GM10266 (cell line): Measurements from ENCODE around the gene MERTK.

Experiments
- DNase-seq: peaks from one replicate; pipeline ENCODE4 v3.0.0; 2012; ENCODE audit errors: extremely low spot score
- TF ChIP-seq, protein P1 (sequence below): IDR thresholded peaks from 2 replicates; pipeline ENCODE4 v1.5.1; 2012; ENCODE audit warnings: mild to moderate bottlenecking, low read depth; ENCODE audit not compliant: control insufficient read depth, insufficient read depth; ENCODE audit errors: missing control alignments

The MERTK gene

DNA sequence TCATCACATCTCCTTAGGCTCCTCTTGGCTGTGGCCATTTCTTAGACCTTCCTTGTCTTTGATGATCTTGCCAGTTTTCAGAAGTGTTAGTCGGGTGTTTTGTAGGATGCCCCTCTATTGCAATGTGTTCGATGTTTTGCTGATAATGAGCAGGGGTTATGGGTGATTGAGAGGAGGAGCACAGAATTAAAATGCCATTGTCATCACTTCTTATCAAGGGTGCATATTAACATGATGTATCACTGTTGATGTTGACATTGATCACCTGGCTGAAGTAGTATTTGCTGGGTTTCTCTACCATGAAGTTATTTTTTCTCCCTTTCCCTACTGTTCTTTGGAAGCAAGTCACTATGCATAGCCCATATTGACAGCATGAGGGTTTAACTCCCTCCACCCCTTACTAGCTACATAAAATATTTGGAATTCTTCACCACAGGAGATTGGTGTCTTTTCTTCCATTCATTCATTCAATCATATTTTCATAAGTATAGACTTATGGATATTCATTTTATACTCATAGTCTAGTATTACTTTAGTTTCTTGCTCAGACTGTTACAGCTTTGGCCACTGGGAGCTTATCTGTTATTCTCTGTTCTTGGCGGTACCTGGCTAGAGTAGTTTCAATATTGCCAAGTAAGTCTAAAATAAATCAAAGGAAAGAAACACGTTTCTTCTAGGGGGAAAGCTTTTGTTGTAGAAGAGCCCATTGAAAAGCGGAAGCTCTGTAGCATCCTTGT lies 102.2 kb downstream of the MERTK start:
- TF ChIP-seq, protein P1, sequence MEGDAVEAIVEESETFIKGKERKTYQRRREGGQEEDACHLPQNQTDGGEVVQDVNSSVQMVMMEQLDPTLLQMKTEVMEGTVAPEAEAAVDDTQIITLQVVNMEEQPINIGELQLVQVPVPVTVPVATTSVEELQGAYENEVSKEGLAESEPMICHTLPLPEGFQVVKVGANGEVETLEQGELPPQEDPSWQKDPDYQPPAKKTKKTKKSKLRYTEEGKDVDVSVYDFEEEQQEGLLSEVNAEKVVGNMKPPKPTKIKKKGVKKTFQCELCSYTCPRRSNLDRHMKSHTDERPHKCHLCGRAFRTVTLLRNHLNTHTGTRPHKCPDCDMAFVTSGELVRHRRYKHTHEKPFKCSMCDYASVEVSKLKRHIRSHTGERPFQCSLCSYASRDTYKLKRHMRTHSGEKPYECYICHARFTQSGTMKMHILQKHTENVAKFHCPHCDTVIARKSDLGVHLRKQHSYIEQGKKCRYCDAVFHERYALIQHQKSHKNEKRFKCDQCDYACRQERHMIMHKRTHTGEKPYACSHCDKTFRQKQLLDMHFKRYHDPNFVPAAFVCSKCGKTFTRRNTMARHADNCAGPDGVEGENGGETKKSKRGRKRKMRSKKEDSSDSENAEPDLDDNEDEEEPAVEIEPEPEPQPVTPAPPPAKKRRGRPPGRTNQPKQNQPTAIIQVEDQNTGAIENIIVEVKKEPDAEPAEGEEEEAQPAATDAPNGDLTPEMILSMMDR: no peak
- no peak for DNase-seq

DNA sequence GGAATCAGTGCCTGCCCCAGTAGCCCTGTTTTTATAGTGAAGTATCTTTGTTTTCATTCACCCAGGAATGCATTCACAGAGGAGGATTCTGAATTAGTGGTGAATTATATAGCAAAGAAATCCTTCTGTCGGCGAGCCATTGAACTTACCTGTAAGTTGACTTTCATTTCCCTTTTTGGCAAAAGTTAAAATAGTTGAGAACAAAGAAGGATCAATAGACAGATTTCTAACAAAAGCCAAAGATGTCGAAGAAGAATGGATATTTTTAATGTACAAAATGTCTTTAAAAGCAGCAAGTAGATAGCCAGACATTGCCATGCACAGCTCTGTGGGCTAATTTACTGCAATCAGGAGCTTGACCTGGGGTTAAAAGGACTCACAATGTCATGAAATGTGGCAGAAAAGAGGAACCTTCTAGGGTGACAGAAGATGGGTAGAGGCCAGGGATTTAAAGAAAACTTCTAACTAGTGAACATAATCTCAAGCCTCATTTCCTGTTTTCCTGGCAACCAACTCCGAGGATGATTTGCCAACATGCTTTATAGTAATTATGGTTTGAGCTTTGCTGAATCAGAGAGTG lies 102.8 kb downstream of the MERTK start:
- DNase-seq: no peak
- TF ChIP-seq, protein P1: no peak

DNA sequence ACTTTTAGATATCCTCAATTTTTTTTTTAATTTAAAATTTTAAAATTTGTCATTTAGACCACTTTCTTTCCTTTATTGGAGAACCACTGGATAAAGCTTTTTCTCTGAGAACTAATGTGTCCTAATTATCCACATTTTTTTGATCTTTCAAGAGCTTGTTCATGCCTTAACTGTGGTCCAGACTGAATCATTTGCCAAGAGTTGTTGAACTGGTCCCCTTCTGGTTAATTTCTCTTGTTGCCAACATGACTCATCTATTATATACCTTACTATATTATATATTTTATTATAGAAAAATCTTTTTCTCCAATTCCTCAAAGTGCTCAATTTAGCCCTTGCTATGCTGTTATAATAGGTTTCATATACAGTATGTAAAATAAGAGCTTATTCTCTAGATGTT lies 103.5 kb downstream of the MERTK start:
- TF ChIP-seq, protein P1: no peak
- no peak for DNase-seq

DNA sequence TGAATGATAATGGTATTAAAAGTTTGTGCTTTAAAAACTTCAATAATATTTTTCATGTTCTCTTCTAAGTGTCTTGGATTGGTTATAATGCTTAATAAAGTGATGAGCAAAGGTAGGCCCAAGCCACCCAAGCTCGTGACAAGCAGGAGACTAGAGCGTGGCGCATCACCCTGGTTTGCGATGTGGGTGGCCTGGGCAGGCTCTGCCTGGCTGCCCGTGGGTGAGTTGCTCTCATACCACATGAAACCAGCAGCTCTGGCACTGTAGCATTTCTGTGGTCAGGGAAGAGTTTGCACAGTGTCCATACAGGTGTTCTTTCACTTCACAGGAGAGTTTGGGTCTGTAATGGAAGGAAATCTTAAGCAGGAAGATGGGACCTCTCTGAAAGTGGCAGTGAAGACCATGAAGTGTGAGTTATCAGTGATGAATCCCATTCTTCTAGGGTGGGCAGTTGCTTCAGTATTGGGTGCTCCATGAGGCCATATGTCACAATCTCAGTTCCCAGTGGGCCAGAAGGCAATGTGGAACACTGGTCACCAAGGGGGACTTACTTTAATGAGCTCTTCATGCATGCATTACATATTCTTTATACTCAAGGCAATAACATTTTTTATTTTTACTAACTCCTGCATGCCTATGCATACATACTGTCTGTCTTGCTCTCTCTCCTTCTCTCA lies 105.3 kb downstream of the MERTK start:
- DNase-seq: no peak
- TF ChIP-seq, protein P1: no peak

DNA sequence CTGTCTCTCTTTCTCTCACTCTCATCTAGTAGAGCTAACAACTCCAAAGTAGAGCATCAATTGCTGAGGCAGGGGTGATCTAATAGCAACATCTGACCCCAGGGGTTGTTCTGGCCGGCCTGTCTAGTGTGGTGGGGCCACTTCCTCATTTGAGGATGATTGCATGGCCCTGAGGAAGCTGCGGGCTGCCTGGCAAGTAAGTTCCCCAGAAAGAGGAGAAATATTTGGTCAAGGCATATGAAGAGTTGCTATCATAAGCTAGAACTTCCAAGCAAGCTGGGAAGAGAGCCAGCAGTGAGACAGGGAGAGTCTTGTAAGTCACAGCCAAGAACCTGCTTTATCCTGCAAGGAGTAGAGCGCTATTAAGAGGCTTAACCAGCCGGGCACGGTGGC lies 105.8 kb downstream of the MERTK start:
- TF ChIP-seq, protein P1: no peak
- no peak for DNase-seq

DNA sequence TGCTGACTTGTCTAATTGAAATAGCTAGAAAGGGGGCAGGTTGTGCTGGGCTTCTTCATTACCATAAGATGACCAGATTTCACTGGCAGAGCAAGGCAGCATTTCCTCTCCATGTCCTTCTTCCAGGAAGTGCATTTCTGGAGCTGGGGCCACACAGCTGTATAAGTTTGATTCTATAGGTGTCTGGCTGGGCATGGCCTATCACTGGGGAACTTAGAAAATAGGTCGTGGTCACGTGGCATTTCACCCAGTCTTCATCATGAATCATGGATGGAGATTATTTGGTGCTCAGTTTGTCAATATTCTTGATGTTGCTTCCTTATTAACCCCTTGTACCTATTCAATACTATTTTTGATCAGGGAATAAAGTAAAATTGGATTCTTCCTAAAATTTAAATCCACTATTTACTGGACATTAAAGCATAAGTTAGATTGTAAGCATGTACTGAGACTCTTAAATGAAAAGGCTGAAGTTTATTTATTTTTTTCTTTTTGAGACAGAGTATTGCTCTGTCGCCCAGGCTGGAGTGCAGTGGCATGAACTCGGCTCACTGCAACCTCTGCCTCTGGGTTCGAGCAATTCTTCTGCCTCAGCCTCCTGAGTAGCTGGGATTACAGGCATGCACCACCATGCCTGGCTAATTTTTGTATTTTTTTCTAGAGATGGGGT lies 107.1 kb downstream of the MERTK start:
- DNase-seq: no peak
- TF ChIP-seq, protein P1: no peak
